Activated T-helper 1 cell treated with Interleukin-2 at 50 U/mL for 16 hours (primary cell): ENCODE results near the gene MDH2.
"Not testable (repeated sequence)": the region's sequence is repeated elsewhere in the genome, so short reads cannot be mapped to it uniquely, and the experiment has no call there.

ENCODE experiments used
- DNase-seq: peaks from one replicate; pipeline ENCODE4 v3.0.0-alpha.2; 2020; ENCODE audit warnings: low read depth

MDH2 gene

GRCh38 chr7:76072243-76073148 is 24.6 kb downstream of the MDH2 start:
- DNase-seq, result no peak

- no peak for DNase-seq
These were observed 25.6 kb downstream of the MDH2 start for GRCh38 chr7:76073335-76073990.

GRCh38 chr7:76074306-76074971 is 26.5 kb downstream of the MDH2 start:
- DNase-seq, result no peak

GRCh38 chr7:76074972-76075370 is 27.1 kb downstream of the MDH2 start:
- DNase-seq, result no peak

- DNase-seq, result no peak
These were observed 29.1 kb downstream of the MDH2 start for GRCh38 chr7:76076995-76077394.

- no peak for DNase-seq
These were observed 29.5 kb downstream of the MDH2 start for GRCh38 chr7:76077435-76077834.

GRCh38 chr7:76080204-76080603 is 32.3 kb downstream of the MDH2 start:
- no peak for DNase-seq

GRCh38 chr7:76084115-76084514 is 36.2 kb downstream of the MDH2 start:
- DNase-seq, result not testable (repeated sequence)

- DNase-seq, result no peak
These were observed 38.2 kb downstream of the MDH2 start for GRCh38 chr7:76086070-76086469.

GRCh38 chr7:76087362-76087791 is 39.5 kb downstream of the MDH2 start:
- not testable (repeated sequence) for DNase-seq

- DNase-seq, result no peak
These were observed 42.1 kb downstream of the MDH2 start for GRCh38 chr7:76089865-76090475.

- no peak for DNase-seq
These were observed 43.6 kb downstream of the MDH2 start for GRCh38 chr7:76091506-76091905.

GRCh38 chr7:76093531-76093930 is 45.6 kb downstream of the MDH2 start:
- DNase-seq, result not testable (repeated sequence)

- not testable (repeated sequence) for DNase-seq
These were observed 46.4 kb downstream of the MDH2 start for GRCh38 chr7:76094326-76094725.

GRCh38 chr7:76095908-76096307 is 48.0 kb downstream of the MDH2 start:
- no peak for DNase-seq

- not testable (repeated sequence) for DNase-seq
These were observed 54.0 kb downstream of the MDH2 start for GRCh38 chr7:76101693-76102437.

GRCh38 chr7:76103788-76104187 is 55.9 kb downstream of the MDH2 start:
- not testable (repeated sequence) for DNase-seq

- not testable (repeated sequence) for DNase-seq
These were observed 58.2 kb downstream of the MDH2 start for GRCh38 chr7:76106130-76106529.

GRCh38 chr7:76106893-76107292 is 59.0 kb downstream of the MDH2 start:
- no peak for DNase-seq

- no peak for DNase-seq
These were observed 60.8 kb downstream of the MDH2 start for GRCh38 chr7:76108540-76109233.
